Activated CD8-positive, alpha-beta memory T cell treated with anti-CD3 and anti-CD28 coated beads for 36 hours (primary cell): ENCODE results near the gene B4GALT1. TPM values are rescaled to one million over a fixed set of nuclear protein-coding genes. Genes with fewer than 3 reads are reported as not detected.

Experiments used
- CTCF ChIA-PET: fragments of 350-600 bp; sonication (Branson Sonifier 250); formaldehyde crosslinking; loops from one replicate; lab custom pipeline; 2021; ENCODE audit warnings: antibody characterized with exemption; lab: Charles Lee
- POLR2A ChIA-PET: fragments of 350-600 bp; sonication (Branson Sonifier 250); formaldehyde crosslinking; loops from one replicate; lab custom pipeline; 2021; ENCODE audit warnings: antibody characterized with exemption; lab: Charles Lee
- total RNA-seq, 2 experiments: library from RNA; stranded (reverse); gene quantifications; one replicate each; pipeline ENCODE4 v1.2.3, GENCODE V29; 2021

The B4GALT1 gene
- total RNA-seq, 2 experiments from 2014 or later, result 38.3 to 38.6 TPM

- ChIA-PET CTCF (interaction anchor here (1.4 kb wide), 1 partner anchor 15 kb away, joined by 3 read pairs; the partner anchor contains the start of gene B4GALT1), POLR2A (interaction anchor here (2.2 kb wide), 1 partner anchor 11 kb away, joined by 7 read pairs; no protein-coding TSS in a partner anchor)
Observed at GRCh38 chr9:33151601-33152000, 15.5 kb downstream of the B4GALT1 start.

GRCh38 chr9:33151007-33151557, 16.1 kb downstream of the B4GALT1 start:
- CTCF ChIA-PET, result interaction anchor here (1.4 kb wide), 1 partner anchor 16 kb away, joined by 3 read pairs; the partner anchor contains the start of gene B4GALT1
- POLR2A ChIA-PET, result interaction anchor here (2.2 kb wide), 1 partner anchor 11 kb away, joined by 7 read pairs; no protein-coding TSS in a partner anchor

- ChIA-PET POLR2A (no interaction called here), CTCF (interaction anchor here (1.1 kb wide), 1 partner anchor 22 kb away, joined by 3 read pairs; no protein-coding TSS in a partner anchor)
Observed at GRCh38 chr9:33148367-33149014, 18.6 kb downstream of the B4GALT1 start.

GRCh38 chr9:33147416-33148169, 19.5 kb downstream of the B4GALT1 start:
- POLR2A ChIA-PET, result no interaction called here
- CTCF ChIA-PET, result no interaction called here

- CTCF ChIA-PET, result interaction anchor here (0.7 kb wide), 1 partner anchor 80 kb away, joined by 3 read pairs; no protein-coding TSS in a partner anchor
Observed at GRCh38 chr9:33146298-33146697, 20.8 kb downstream of the B4GALT1 start.

GRCh38 chr9:33144551-33144950, 22.6 kb downstream of the B4GALT1 start:
- POLR2A ChIA-PET, result no interaction called here
- CTCF ChIA-PET, result no interaction called here

More at GRCh38 chr9:33146298-33146697, 20.8 kb downstream of the B4GALT1 start:
- POLR2A ChIA-PET, result no interaction called here

GRCh38 chr9:33143241-33143661, 23.9 kb downstream of the B4GALT1 start:
- ChIA-PET CTCF (no interaction called here), POLR2A (no interaction called here)

- CTCF ChIA-PET, result no interaction called here
Observed at GRCh38 chr9:33142535-33142934, 24.6 kb downstream of the B4GALT1 start.

GRCh38 chr9:33140401-33141360, 26.5 kb downstream of the B4GALT1 start:
- ChIA-PET POLR2A (interaction anchor here (0.5 to 2.2 kb wide), 5 partner anchors 8 to 26 kb away, joined by 3 to 7 read pairs (median 3); partner anchors contain the start of gene B4GALT1), CTCF (interaction anchor here (0.6 to 1.4 kb wide), 2 partner anchors 19 to 29 kb away, joined by 3 to 4 read pairs; no protein-coding TSS in a partner anchor)

More at GRCh38 chr9:33142535-33142934, 24.6 kb downstream of the B4GALT1 start:
- POLR2A ChIA-PET, result no interaction called here

- ChIA-PET POLR2A (interaction anchor here (0.7 to 2.2 kb wide), 3 partner anchors 12 to 28 kb away, joined by 3 to 7 read pairs (median 3); partner anchors contain the start of gene B4GALT1), CTCF (interaction anchor here (1.3 kb wide), 1 partner anchor 16 kb away, joined by 4 read pairs; no protein-coding TSS in a partner anchor)
Observed at GRCh38 chr9:33139421-33140228, 27.5 kb downstream of the B4GALT1 start.

- ChIA-PET POLR2A (interaction anchor here (0.7 to 1.4 kb wide), 2 partner anchors 20 to 29 kb away, joined by 3 read pairs; partner anchors contain the start of gene B4GALT1), CTCF (interaction anchor here (1.3 kb wide), 1 partner anchor 17 kb away, joined by 4 read pairs; no protein-coding TSS in a partner anchor)
Observed at GRCh38 chr9:33138768-33139167, 28.4 kb downstream of the B4GALT1 start.

GRCh38 chr9:33137781-33138264, 29.3 kb downstream of the B4GALT1 start:
- CTCF ChIA-PET, result interaction anchor here (1.3 kb wide), 1 partner anchor 34 kb away, joined by 4 read pairs; no protein-coding TSS in a partner anchor
- POLR2A ChIA-PET, result interaction anchor here (0.6 kb wide), 1 partner anchor 191 kb away, joined by 3 read pairs; no protein-coding TSS in a partner anchor

GRCh38 chr9:33136721-33137670, 30.1 kb downstream of the B4GALT1 start:
- POLR2A ChIA-PET, result no interaction called here

GRCh38 chr9:33135470-33135958, 31.6 kb downstream of the B4GALT1 start:
- CTCF ChIA-PET, result interaction anchor here (0.6 kb wide), 1 partner anchor 32 kb away, joined by 3 read pairs; no protein-coding TSS in a partner anchor
- POLR2A ChIA-PET, result no interaction called here

More at GRCh38 chr9:33136721-33137670, 30.1 kb downstream of the B4GALT1 start:
- CTCF ChIA-PET, result interaction anchor here (0.6 to 1.3 kb wide), 2 partner anchors 35 to 293 kb away, joined by 4 read pairs; no protein-coding TSS in a partner anchor

GRCh38 chr9:33135031-33135461, 32.1 kb downstream of the B4GALT1 start:
- ChIA-PET CTCF (no interaction called here), POLR2A (no interaction called here)
